Transverse colon (tissue), 3 donors: ENCODE results near the gene CDH22.

ENCODE experiments used
- EP300 ChIP-seq: sonication (generic); formaldehyde crosslinking; IDR thresholded peaks from one replicate; pipeline ENCODE4 v1.6.1; 2017; ENCODE audit warnings: antibody characterized with exemption, low read depth
- POLR2AphosphoS5 ChIP-seq, 3 donors: sonication (generic); formaldehyde crosslinking; IDR thresholded peaks; one replicate each; pipeline ENCODE4 v1.6.1; 2016; ENCODE audit warnings: antibody characterized with exemption in 3 of 3

DNA sequence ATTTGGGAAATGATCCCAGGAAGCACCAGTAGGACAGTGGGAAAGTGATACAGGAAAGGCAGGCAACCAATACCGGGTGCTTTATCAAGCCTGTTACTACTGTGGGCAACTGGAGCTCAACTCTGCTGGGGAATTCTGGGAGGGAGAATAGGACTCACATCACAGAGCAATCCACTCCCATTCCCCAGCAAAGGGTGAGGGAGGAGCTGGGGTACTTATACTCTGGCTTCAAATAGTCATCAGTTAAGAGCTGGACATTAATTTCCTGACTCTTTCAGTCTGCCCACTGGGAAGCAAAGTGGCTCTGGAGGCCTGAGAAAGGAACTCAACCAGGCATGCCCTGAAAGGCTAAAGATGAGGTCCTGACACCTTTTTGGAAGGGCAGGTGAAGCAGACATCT lies 17.5 kb upstream of the CDH22 start:
- TF ChIP-seq EP300 (no peak), POLR2AphosphoS5 (IDR thresholded peaks at IDR 0.05) (no peak)
